ENCODE data around the gene CACNA2D2.

GRCh38 chr3:50378024-50378423, 125.4 kb downstream of the CACNA2D2 start:
- no peak for TF ChIP-seq CTCF (IDR thresholded peaks at IDR 0.05; ENCODE audit: poor library complexity)
- TF ChIP-seq EZH2phosphoT487 (IDR thresholded peaks at IDR 0.05; ENCODE audit: low read depth, severe bottlenecking, unreplicated experiment) = no peak
